ENCODE measurements around the gene IL20. TPM values are rescaled to one million over a fixed set of nuclear protein-coding genes. Genes with fewer than 3 reads are reported as not detected.

The IL20 gene
- total and polyA plus RNA-seq, 8 donors = not detected

DNA sequence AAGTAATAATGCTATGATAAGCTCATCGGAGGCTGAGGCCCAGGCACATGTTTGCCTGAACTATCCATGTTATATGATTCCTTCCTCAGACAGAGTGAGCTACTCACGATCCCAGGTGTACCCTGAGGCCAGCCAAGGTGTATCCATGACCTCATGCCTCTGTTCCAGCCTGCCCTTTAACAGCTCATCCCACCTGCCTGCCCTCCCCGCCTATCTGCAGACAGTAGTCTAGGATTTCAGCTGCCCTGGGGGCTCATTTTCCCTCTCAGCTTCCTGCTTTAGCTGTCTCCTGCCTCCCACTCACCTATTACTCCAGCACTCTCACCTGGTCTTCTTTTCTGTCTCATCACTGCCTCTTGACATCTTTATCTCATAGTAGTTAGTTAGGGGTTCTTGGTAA, 29.9 kb downstream of the IL20 start:
- Histone ChIP-seq H3K4me1 (peaks cover 9 to 11% of the 10 kb centered on the region in 2 donors), H3K27ac (peak overlapping the region in 1 of 2 donors; percentile 7), H3K4me3 (no peak overlapping the region), H3K27me3 (no peaks in the 10 kb centered on the region), H3K36me3 (no peaks in the 10 kb centered on the region), H3K9me3 (no peaks in the 10 kb centered on the region)
- TF ChIP-seq, protein P1, sequence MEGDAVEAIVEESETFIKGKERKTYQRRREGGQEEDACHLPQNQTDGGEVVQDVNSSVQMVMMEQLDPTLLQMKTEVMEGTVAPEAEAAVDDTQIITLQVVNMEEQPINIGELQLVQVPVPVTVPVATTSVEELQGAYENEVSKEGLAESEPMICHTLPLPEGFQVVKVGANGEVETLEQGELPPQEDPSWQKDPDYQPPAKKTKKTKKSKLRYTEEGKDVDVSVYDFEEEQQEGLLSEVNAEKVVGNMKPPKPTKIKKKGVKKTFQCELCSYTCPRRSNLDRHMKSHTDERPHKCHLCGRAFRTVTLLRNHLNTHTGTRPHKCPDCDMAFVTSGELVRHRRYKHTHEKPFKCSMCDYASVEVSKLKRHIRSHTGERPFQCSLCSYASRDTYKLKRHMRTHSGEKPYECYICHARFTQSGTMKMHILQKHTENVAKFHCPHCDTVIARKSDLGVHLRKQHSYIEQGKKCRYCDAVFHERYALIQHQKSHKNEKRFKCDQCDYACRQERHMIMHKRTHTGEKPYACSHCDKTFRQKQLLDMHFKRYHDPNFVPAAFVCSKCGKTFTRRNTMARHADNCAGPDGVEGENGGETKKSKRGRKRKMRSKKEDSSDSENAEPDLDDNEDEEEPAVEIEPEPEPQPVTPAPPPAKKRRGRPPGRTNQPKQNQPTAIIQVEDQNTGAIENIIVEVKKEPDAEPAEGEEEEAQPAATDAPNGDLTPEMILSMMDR (IDR thresholded peaks at IDR 0.05) = no peak
- no peak for ATAC-seq
- no peak for DNase-seq
- intact Hi-C loops (cut with DNase I) = no loop called here

DNA sequence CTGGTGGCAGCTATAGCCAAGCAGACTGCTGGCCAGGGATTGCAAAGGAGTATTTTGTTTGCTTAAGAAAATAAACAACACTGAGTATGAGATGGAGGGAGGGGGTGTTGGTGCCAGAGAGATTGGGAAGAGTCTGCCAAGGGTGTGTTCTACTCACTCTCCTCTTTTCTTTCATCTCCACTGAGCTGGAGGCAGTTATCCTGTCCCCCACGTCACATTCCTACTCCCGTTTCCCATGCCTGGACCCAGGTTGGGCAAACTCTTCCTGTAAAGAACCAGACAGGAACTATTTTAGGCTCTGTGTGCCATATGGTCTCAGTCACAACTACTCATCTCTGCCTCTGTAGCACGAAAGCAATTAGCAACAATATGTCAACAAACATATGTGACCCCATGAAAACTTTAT, 30.4 kb downstream of the IL20 start:
- peak; percentile 73 for ATAC-seq
- TF ChIP-seq, protein P1 (IDR thresholded peaks at IDR 0.05) = no peak
- Histone ChIP-seq H3K36me3 (no peaks in the 10 kb centered on the region), H3K27ac (peak overlapping the region in 1 of 2 donors; percentile 7), H3K27me3 (no peaks in the 10 kb centered on the region), H3K4me3 (no peak overlapping the region), H3K4me1 (peaks cover 6% of the 10 kb centered on the region in 2 donors), H3K9me3 (no peaks in the 10 kb centered on the region)
- intact Hi-C loops (cut with DNase I) = no loop called here
- DNase-seq = peak in 1 of 4 donors; percentile 49

DNA sequence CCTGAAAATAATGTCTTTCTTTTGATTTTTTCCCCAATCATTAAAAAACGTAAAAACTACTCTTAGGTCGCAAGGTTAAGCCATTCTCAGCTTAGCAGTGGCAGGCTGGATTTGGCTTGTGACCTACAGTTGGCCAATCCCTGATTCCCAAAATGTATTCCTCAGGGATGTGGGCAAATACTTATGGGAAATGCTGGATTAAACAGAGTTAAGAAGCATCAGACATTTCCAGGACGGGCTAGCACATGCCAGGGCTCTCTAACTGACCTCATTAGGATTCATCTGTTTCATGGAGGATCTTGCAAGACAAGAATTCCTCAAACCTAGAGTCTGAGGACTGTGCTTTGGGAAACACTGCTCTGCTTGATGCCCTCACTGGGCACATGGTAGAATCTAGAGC, 30.8 kb downstream of the IL20 start:
- ATAC-seq = no peak
- H3K27me3 ChIP-seq = no peaks in the 10 kb centered on the region
- no peak overlapping the region for H3K4me3 ChIP-seq
- no peaks in the 10 kb centered on the region for H3K9me3 ChIP-seq
- intact Hi-C loops (cut with DNase I) = no loop called here
- H3K36me3 ChIP-seq = no peaks in the 10 kb centered on the region
- TF ChIP-seq, protein P1 (IDR thresholded peaks at IDR 0.05) = no peak
- peaks cover 2 to 6% of the 10 kb centered on the region in 2 donors for H3K4me1 ChIP-seq
- peak overlapping the region in 1 of 2 donors; percentile 7 for H3K27ac ChIP-seq
- no peak for DNase-seq

DNA sequence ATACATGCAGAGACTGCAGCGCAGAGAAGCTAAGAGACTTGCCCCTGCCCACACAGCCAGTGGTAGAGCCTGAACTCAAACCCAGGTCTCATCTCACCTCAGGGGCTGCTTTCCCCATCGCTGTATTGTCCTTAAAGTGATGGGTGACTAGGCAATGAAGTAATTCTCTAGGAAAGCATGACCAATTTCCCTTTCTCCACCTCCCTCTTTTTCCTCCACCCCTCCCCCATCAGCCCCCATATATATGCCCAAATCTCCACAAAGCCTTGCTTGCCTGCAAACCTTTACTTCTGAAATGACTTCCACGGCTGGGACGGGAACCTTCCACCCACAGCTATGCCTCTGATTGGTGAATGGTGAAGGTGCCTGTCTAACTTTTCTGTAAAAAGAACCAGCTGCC, 31.8 kb downstream of the IL20 start, which contains the start of gene IL24:
Gene IL24, plus strand, starts transcription at position 269 of the 400 bp plus-strand sequence. CDS start 390 bp downstream, outside the sequence.
- no peaks in the 10 kb centered on the region for H3K27me3 ChIP-seq
- intact Hi-C loops (cut with DNase I) = no loop called here
- H3K36me3 ChIP-seq = no peaks in the 10 kb centered on the region
- ATAC-seq (no peak), DNase-seq (no peak)
- TF ChIP-seq, protein P1 (IDR thresholded peaks at IDR 0.05) = no peak
- no peak within 1 kb of the TSS for H3K4me3 ChIP-seq
- peaks cover 0 to 6% of the 10 kb centered on the region in 2 donors for H3K4me1 ChIP-seq
- H3K27ac ChIP-seq = peak within 1 kb of the TSS in 1 of 2 donors; percentile 1
- H3K9me3 ChIP-seq = no peaks in the 10 kb centered on the region

DNA sequence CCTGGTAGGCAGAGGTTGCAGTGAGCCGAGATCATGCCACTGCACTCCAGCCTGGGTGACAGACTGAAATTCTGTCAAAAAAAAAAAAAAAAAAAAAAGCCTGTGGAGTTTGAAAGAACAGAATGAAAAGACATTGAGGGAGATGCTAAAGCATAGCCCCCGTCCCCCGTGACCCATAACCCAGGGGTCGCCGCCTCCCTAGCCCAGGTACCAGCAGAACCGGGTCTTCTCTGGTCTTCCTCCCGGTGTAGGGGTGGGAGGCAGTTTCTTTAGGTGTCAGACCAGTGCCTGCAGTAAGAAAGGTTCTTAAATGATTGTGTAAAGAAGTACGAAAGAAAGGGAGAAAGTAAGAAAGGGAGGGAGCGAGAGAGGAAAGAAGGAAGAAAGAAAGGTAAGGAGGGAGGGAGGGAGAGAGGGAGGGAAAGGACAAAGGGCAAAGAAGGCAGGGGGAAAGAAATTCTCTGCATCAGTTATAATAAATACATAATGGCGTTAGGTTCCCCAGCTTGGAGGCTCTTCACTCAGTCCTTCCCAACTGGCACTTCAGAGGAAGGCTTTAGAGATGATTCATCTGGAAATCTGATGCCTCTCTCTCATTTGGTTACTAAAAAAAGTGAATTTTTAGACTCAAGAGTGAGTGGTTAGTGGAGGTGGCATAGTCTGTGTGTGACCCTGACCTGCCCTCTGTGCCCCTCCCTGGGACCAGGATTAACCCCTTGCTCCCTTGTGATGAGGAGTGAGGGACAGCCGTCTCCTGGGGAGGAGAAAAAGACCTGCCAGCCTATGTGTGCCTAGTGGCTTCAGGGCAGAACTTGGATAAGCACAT, 32.9 kb downstream of the IL20 start:
- H3K9me3 ChIP-seq = no peaks in the 10 kb centered on the region
- ATAC-seq (peak; percentile 71), DNase-seq (no peak)
- H3K27ac ChIP-seq = no peak overlapping the region
- H3K4me1 ChIP-seq = peaks cover 0 to 6% of the 10 kb centered on the region in 2 donors
- intact Hi-C loops (cut with DNase I) = no loop called here
- TF ChIP-seq, protein P1 (IDR thresholded peaks at IDR 0.05) = no peak
- no peak overlapping the region for H3K4me3 ChIP-seq
- H3K27me3 ChIP-seq = no peaks in the 10 kb centered on the region
- H3K36me3 ChIP-seq = no peaks in the 10 kb centered on the region

All from left lung (tissue), 10 donors.